Kidney glomerular epithelial cell (primary cell): Measurements from ENCODE around the gene ZNF408.
"Not testable (repeated sequence)": the region's sequence is repeated elsewhere in the genome, so short reads cannot be mapped to it uniquely, and the experiment has no call there.

ENCODE experiments used
- DNase-seq: peaks from one replicate; lab custom pipeline; 2025; lab: John Stamatoyannopoulos, UW

ZNF408 gene

DNA sequence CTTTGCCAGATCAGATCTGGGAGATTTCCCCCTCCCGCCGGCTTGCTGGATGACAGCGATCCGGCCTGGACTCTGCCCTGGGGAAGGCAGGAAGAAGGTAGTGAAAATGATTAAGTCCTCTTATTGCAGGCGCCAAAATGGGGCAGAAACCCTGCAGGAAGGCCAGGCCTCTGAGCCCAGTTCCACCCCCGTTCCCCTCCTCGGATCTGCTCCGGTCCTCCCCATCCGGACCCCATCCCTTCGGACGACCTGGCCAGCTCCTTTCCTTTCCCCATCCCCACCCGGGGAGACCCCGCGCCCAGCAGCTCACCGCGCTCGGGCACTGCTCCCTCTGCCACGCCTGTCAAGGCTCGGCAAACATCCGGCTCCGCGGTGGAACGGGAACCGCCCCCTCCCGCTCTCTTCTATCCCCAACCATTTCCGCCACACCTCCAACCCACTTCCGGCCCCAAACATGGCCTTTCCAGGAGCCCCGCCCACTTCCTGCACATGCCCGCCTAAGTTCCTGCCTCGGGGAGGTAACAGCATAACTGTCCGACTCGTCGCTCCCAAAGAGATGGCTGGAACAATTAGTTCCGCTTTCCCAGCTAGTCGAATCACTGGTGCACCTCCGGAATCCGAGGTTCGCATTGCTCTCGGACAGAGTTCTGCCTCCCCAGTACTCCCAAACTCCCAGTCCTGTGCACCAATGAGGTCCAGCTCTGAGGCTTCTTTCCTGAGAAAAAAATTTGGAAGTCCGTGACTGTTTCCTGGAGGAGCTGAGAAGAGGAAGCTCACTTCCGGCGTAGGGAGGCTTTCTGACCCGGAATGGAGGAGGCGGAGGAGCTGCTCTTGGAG, at the start of gene ZNF408, which contains the start of gene ARHGAP1:
TSS of gene ZNF408 (plus strand) at position 791 of the 837 bp plus-strand sequence. CDS start at position 808, 17 bp downstream.
TSS of gene ARHGAP1 (minus strand) at position 379 of the 837 bp plus-strand sequence. CDS start 4,512 bp downstream, outside the sequence.
- peak; percentile 97 for DNase-seq

DNA sequence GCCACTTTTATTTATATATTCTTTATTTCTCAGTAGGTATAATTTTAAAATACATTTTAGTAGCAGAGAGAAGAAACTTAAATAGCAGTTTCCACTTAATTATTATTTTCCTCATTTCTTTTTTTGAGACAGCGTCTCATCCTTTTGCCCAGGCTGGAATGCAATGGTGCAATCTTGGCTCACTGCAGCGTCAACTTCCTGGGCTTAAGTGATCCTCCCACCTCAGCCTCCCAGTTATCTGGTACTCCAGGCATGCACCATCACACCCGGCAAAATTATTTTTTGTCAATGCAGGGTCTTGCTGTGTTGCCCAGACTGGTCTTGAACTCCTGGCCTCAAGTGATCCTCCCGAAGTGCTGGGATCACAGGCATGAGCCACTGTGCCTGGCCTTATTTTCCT, 45.2 kb upstream of the ZNF408 start:
- DNase-seq: no peak

DNA sequence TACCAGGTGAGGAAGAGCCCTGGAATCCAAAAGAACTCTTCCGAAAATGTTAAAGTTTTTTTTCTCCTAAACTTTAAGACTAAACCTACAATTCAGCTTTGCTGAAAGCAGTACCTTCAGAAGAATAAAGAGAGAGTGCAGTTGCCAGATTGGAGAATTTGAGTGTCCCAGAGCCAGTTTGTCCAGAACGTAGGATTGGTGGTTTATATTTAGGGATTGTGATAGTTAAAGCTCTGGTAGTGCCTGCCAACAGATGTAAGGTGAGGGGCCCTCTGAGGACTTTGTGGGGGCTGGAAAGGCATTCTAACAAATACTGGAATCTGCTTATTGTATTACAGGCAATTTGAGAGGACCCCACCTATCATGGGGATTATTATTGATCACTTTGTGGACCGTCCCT, 43.6 kb upstream of the ZNF408 start:
- DNase-seq: no peak

DNA sequence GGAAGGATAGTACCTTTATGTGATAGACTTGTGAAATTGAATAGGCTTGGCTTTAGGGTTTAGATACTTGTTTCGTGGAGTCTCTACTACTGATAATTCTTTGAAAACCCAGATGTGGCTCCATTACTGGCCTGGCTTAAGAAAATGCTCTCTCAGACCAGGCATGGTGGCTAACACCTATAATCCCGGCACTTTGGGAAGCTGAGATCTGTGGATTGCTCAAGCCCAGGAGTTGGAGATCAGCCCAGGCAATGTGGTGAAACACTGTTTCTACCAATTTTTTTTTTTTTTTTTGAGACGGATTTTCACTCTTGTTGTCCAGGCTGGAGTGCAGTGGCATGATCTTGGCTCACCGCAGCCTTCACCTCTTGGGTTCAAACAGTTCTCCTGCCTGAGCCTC, 42.6 kb upstream of the ZNF408 start:
- DNase-seq: no peak

DNA sequence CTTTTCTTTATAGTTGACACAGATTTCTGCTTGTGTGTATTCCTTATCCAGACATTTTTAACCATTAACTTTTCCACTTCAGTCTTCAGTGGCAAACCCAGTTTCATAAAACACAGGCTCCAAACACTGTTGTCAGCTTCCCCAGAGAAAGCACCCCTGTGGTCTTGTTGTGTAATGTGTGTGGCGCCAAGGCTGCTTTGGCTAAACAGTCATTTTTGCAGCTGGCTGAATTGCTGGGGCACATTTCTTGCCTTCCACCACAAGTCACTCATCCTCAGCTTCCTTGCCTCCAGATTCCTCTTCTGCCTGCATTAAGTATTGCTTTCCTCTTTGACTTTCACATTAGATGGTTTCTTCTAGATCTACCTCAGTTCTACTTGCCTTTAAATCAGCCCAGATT, 40.9 kb upstream of the ZNF408 start:
- no peak for DNase-seq

DNA sequence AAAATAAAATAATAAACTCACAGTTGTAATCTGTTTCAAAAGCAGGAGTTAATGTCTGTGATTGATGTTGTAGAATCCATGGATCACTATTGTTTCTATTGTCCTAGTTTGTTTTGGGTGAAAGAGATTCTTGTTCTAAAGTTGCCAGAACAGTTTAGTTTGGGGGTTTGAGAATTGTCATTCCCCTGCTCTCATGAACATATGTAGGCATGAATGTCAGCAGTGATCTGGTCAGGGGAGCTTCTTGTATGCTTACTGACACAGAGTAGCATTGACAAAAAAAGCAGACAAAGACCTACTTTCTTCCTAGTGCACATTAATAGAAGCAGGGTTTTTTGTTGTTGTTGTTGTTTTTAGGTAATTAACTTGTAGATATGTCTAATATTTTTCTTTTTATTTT, 39.0 kb upstream of the ZNF408 start:
- DNase-seq: no peak

DNA sequence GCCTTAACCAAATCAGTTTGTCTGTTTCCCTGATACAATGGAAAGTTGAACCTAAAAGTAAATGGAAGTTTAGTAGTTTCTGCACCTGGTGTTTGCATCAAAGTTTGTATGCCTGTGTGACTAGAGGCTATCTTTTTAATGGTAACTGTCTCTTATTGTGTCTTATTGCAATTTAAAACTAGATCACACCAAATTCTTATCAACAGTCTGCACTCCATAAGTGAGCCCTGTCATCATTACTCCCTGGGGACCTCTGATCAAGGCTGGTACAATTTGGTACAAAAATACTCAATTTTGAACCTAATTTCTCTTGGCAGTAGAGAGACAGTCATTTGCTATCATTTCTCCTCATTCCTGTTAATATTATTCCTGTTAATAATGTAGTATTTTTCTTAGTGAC, 38.5 kb upstream of the ZNF408 start:
- no peak for DNase-seq

DNA sequence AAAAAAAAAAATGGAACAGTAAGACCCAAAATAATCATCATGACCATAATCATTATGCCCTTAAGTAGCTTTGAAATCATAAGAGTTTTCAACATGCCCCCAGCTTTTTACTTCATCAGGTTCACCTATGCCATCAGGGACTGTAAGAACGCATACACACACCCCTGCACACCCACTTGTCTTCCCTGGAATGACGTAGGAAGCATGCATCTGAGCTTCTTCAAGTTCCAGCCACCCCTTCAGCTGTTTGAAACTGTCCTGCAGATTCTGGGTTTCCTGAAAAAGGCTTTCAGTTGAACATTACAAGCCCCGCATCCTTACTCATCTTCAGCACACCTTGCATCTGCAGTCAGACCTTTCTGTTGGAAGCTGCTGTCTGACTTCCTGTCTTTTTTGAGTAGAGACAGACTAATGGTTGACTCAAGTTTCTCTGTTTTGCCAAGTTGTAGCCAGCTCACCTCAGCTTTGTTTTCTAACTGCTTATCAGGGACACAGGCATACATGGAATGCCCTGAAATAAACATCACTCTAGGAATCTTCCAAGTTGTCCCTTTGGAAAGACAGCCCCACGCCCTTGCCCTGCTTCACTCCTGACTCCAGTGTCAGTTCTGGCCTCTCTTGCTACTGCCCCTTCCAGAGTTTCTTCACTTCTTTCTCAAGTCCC, 37.4 kb upstream of the ZNF408 start:
- no peak for DNase-seq

DNA sequence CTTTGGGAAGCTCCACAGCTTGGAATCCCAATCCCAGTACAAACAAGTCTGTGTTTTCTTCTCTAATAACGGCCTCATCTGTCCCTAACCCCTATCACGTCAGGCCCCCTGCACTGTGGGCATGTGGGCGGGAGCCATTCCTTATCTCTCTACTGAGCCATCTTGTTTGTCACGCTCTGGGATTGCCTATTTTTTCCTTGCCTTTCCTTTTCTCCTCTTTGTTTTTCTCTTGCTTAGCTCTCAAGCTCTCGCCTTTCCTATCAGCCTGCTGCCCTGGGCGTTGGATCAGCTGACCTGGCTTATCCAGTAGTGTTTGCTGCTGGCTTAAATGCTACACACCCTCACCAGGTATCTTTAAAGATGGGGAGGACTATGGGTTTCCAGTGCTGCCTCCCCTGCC, 36.2 kb upstream of the ZNF408 start:
- DNase-seq: no peak

DNA sequence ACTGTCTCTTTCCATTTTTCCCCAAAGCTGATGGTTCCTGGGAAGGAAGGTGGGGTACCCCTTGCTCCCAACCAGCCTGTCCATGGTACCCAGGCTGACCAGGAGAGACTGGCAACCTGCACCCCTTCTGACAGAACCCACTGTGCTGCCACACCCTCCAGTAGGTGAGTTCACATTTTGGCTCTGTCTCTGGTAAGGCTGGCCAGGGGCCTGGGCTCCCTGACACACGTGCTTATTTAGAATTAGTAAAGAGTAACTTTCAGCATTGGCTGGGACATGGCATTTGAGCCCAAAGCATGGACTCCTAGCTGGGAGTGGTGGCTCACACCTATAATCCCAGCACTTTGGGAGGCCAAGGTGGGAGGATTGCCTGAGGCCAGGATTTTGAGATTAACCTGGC, 35.5 kb upstream of the ZNF408 start:
- no peak for DNase-seq

DNA sequence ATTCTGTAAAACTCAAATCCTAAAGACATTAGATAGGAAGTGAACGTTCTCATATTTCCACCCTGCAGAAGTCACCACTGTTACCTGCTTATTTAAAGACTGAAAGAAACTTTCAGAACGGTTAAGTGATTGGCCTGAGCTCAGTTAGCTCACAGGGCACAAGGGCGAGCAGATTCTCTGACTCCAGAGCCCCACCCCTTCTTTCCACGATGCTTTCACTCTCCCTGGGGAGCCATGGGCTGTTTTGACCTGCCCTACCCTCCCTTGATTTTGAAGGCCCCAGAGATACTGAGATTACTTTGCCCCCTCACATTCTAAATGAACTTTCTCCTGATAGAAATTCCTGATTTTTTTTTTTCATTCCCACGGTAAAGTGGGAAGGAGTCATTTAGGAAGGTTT, 34.3 kb upstream of the ZNF408 start:
- no peak for DNase-seq

DNA sequence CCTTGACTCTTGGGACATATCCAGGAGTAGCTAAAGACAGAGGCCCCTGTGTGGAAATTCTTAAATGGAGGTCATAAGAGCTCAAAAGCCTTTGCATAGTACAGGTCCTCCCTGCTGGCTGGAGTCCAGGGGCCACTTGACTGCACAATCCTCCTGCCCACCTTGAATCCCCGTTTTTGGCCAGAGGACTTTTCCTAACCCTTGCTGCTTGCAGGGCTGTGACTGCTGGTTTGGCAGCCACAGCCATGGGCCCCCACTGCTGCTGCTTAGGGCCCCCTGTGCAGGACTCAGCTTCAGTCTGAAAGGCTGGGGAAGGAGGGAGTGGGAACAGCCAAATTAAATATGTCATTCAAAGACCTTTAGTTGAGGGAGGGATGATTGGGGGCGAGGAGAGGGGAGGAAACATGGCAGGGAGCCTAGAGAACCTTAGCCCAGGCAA, 33.8 kb upstream of the ZNF408 start:
- DNase-seq: no peak

DNA sequence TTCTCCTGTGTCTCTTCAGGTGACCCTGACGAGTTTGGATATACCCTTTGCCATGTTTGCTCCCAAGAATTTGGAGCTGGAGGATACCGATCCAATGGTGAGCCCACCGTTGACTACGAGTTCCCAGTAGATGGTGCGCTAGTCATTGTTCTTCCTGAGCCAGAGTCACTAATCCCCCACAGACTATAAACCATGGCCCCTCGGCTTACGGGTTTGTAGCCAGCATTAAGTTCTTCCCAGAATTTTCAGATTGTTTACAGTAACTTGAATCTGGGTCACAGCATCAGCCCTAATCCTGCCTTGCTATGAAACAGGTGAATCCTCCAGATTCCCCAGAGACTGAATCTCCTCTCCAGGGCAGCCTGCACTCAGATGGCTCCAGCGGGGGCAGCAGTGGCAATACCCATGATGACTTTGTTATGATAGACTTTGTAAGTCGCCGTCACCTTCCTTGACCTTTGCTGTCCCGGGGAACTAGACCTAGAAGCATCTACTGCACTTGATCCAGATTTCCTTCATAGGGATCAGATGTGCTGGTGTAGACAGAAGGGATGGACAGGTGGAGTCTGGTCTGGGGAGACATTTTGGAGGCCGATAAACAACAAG, 32.2 kb upstream of the ZNF408 start:
- DNase-seq: no peak

DNA sequence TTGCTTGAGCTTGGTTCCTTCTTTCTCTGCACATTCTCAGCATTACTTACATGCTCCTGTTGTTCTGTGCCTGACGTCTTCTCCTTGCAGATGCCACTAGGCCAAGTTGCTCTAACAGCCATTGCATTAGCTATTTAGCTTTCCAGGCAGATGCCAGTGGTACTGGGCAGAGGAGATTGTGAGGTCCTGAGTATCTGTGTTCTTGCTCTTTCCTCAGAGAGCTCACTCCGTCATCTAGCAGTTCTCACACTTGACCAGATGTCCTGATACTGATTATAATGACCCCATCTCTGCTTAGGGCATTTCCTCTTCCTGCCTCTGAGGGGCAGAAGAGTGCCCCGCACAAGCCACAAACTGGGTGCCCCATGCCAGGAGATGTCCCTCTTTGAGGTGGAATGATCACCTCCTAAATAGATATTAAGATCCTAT, 31.1 kb upstream of the ZNF408 start:
- DNase-seq: no peak

DNA sequence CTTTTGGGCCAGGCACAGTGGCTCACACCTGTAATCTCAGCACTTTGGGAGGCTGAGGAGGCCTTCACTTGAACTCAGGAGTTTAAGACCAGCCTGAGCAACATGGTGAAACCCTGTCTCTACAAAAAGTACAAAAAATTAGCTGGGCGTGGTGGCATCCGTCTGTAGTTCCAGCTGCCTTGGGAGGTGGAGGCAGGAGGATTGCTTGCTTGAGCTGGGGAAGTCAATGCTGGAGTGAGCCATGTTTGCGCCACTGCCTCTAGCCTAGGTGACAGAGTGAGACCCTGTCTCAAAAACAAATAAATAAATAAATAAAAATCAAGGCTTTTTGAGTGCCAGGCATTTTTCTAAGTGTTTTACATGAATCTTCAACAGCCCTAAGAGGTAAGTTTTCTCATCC, 30.3 kb upstream of the ZNF408 start:
- DNase-seq: not testable (repeated sequence)

DNA sequence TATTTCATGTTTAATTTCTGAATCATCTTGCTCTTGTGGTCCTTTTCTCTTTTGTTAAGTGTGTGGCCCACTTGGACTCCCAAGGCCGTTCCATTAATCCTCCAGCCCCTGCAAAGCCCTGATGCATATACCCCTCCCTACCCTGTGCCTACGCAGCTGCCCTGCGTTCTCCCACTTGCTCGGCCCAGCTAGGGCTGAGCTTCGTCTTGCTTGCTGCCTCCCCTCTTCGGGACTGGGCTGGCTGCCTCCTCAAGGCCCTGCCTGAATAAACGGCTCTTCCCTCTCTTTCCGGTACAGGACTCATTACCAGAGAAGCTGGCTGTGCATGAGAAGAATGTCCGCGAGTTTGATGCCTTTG, 28.9 kb upstream of the ZNF408 start:
- no peak for DNase-seq

DNA sequence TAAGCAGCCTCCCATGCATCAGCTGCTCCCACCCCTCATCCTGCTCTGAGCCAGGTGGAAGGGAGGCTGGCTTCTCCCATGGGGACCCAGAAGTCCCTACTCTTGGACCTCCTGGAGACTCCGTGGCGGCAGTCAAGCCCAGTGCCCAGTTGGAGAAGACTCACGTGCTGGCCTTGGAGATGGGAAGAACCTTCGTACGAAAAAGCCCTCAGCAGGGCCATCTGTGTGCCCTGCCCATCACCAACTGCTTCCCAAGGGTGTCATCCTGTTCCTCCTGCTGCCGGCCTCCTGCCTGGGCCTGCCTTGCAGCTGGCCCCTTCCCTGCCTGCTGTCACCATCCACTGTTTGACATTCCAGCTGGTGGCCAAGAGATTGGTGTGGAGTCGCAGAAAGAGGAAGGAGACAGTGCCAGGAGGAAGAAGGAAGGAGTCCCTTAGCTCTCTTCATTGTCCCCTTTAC, 28.4 kb upstream of the ZNF408 start:
- DNase-seq: no peak

DNA sequence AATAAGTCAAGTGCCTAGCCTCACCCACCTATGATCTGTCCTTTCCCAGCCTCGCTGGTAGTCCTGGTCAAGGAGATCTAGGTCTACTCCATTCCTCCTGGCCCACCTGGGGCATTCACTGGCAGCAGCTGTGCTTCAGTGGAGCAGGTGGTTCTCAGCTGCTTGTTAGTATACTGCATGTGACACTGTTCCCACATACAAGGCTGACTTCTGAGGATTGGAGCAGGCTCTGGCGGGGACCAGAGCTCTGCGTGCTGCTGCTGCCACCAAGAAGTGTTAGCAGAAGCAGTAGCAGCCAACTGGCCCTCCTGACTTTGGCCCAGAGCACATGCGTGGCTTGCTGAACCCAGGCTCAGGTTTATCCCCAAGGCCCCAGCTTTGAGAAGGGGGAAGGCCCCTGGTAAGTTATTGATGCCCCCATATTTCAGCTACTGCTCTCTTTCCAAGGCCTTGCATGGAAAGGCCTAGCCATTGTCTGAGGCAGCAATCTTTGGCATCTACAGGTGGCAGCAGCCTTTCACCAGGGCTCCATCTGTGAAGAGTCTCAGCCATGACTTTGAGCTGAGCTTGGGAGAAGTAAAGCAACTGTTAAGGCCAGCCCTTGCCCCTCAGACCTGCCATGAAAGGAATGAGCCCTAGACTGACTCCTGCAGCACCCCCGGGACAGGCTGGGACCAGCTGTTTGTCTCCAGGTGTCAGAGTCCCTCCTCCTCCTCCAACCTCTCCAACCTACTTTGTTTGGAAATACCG, 26.9 kb upstream of the ZNF408 start:
- DNase-seq: no peak

DNA sequence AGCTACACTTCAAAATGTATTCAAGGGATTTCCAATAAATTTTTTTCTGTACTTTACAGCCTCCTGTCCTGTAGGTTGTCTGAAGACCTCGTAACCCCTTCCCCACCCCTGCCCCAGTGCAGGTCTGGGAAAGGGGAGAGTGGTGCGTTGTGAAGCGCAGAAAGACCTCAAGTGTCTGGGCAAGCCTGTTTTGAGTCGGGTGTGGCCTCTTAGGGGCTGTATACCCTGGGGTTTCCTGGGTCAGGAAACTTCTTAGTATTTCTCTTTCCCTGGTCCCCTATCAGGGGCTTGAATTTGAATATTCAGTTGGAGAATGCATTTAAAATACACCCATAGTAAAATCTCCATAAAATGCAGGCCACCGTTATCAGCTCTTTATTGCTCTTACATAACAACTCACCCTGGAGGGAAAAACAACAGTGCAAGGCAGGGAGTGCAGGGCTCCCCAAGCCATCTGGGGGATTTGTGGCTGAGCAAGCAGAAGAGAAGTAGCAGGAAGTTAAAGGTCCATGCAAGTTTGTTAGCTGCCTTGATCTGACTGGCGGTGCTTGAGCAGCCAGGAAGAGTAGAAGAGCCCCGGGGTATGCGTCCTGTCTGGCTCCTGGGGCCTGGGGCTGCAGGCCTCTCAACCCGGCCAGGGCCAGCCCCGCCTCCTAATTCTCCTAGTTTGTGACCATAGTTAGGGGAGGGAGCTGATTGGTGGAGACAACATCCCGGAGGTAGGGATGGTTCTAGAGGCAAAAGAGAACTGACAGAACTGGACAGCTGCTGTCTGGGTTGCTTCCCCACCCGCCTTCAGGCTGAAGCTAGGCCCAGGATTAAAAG, 26.2 kb upstream of the ZNF408 start:
- no peak for DNase-seq

DNA sequence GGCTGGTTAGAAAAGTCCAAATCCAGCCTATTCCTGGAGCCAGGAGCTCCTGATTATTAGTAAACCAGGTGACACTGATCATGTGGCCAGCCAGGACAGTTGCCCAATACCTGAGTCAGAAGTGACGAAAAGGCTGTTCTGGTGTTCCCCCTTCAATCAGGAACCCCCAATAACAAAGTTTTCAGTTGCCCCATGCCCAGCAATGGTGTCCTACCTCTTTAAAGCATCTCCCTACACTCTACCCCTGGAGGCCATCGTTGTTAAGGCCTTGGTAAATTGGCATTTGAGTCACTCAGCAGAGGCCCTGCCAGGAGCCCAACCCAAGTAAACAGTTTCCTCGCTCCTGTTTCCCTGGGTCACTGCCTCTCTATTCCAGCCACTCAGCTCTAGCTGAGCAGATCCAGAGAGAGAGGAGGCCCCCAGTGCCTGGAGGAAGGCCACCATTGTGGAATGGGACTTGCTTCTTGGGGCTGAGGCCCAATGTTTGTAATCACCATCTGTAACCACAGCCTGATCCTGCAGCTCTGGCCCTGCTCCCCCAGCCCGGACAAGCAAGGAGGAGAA, 25.5 kb upstream of the ZNF408 start:
- no peak for DNase-seq

DNA sequence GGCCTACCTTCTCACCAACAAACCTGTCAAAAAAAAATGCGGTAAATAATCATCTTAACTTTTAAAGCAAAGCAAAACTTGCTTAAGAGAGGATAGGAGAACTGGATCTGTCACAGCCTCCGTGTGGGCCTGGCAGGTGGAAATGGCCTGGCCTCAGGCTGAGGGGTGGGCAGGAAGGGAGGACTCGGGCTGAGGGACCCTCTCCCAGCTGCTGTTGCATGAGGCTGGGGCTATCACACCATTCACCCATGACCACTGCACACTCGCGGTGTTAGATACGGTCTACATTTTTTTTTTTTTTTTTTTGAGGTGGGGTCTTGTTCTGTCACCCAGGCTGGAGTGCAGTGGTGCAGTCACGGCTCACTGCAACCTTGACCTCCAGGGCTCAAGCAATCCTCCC, 24.9 kb upstream of the ZNF408 start:
- no peak for DNase-seq
